Measurements from ENCODE around the gene ADAM12. TPM values are rescaled to one million over a fixed set of nuclear protein-coding genes. Genes with fewer than 3 reads are reported as not detected.

Gene ADAM12
- total and polyA plus RNA-seq, 2 donors (not counting 3 experiments of a cell fraction or from before 2014, with no cell fraction given): 0.22 to 0.33 TPM

- intact Hi-C loops (cut with micrococcal nuclease) (no loop called here), dilution Hi-C loops (cut with MboI; ENCODE audit: extremely low pct_ligation_motif_present, low sequenced_read_pairs) (no loop called here)
- Histone ChIP-seq H3K27me3 (ENCODE audit: control insufficient read depth in 2 of 2, insufficient read depth in 2 of 2, low read length in 2 of 2) (no peaks in the 10 kb centered on the region), H3K4me3 (replicated peaks in 1 of 3; ENCODE audit: insufficient read depth in 1 of 3, low read depth in 1 of 3, low read length in 3 of 3) (no peak overlapping the region), H3K79me2 (ENCODE audit: control insufficient read depth, insufficient read depth, low read length) (no peaks in the 10 kb centered on the region), H3K4me1 (ENCODE audit: control insufficient read depth, extremely low read depth, insufficient read depth, low read length) (no peaks in the 10 kb centered on the region), H3K9me1 (replicated peaks; ENCODE audit: control insufficient read depth, extremely low read depth, insufficient read depth, low read length) (no peaks in the 10 kb centered on the region), H4K20me1 (replicated peaks; ENCODE audit: control insufficient read depth, extremely low read depth, insufficient read depth, low read length) (no peaks in the 10 kb centered on the region), H3K36me3 (ENCODE audit: control insufficient read depth in 2 of 2, extremely low read depth in 1 of 2, insufficient read depth in 2 of 2, low read length in 2 of 2) (no peaks in the 10 kb centered on the region), H3K4me2 (ENCODE audit: insufficient read depth, low read length) (no peak overlapping the region), H3K9me3 (replicated peaks; ENCODE audit: control insufficient read depth, insufficient read depth, low read length) (no peaks in the 10 kb centered on the region), H3K9ac (replicated peaks; ENCODE audit: extremely low read depth, insufficient read depth, low read length) (no peak overlapping the region), H3K27ac (ENCODE audit: insufficient read depth, low read depth, low read length) (no peak overlapping the region), H2AFZ (ENCODE audit: low read depth, low read length) (no peak overlapping the region)
- FAIRE-seq (no peak), DNase-seq (ENCODE audit: low read depth, low spot score) (no peak)
- BruUV-seq (replicated peaks): no TSS peak
- CTCF ChIA-PET: no interaction called here
- TF ChIP-seq EZH2 (IDR thresholded peaks at IDR 0.05; ENCODE audit: borderline replicate concordance, low read depth, low read length, severe bottlenecking): no peak
- TF ChIP-seq GATA2 (IDR thresholded peaks at IDR 0.05; ENCODE audit: insufficient read depth, insufficient read length, low read depth, low read length): no peak
- no peak for TF ChIP-seq POLR2A (IDR thresholded peaks at IDR 0.05; ENCODE audit: low read depth, low read length)
- POLR2A ChIA-PET: no interaction called here
Measured at GRCh38 chr10:126191192-126191591, 197.1 kb downstream of the ADAM12 start.

GRCh38 chr10:126188679-126189200 lies 199.5 kb downstream of the ADAM12 start:
- DNase-seq (ENCODE audit: low read depth, low spot score) (no peak), FAIRE-seq (no peak)
- BruUV-seq (replicated peaks): no TSS peak
- H3K4me2 ChIP-seq (ENCODE audit: insufficient read depth, low read length): no peak overlapping the region
- no peaks in the 10 kb centered on the region for H3K9me1 ChIP-seq (replicated peaks; ENCODE audit: control insufficient read depth, extremely low read depth, insufficient read depth, low read length)
- H3K9me3 ChIP-seq (replicated peaks; ENCODE audit: control insufficient read depth, insufficient read depth, low read length): no peaks in the 10 kb centered on the region
- CTCF ChIA-PET: no interaction called here
- H3K36me3 ChIP-seq (ENCODE audit: control insufficient read depth in 2 of 2, extremely low read depth in 1 of 2, insufficient read depth in 2 of 2, low read length in 2 of 2): no peaks in the 10 kb centered on the region
- H3K4me3 ChIP-seq (replicated peaks in 1 of 3; ENCODE audit: insufficient read depth in 1 of 3, low read depth in 1 of 3, low read length in 3 of 3): no peak overlapping the region
- no peak overlapping the region for H3K9ac ChIP-seq (replicated peaks; ENCODE audit: extremely low read depth, insufficient read depth, low read length)
- no peak overlapping the region for H3K27ac ChIP-seq (ENCODE audit: insufficient read depth, low read depth, low read length)
- dilution Hi-C loops (cut with MboI; ENCODE audit: extremely low pct_ligation_motif_present, low sequenced_read_pairs): no loop called here
- intact Hi-C loops (cut with micrococcal nuclease): no loop called here
- no peaks in the 10 kb centered on the region for H3K4me1 ChIP-seq (ENCODE audit: control insufficient read depth, extremely low read depth, insufficient read depth, low read length)
- POLR2A ChIA-PET: no interaction called here
- H3K27me3 ChIP-seq (ENCODE audit: control insufficient read depth in 2 of 2, insufficient read depth in 2 of 2, low read length in 2 of 2): no peaks in the 10 kb centered on the region
- H3K79me2 ChIP-seq (ENCODE audit: control insufficient read depth, insufficient read depth, low read length): no peaks in the 10 kb centered on the region
- TF ChIP-seq FOS (IDR thresholded peaks at IDR 0.05; ENCODE audit: borderline replicate concordance, insufficient read depth, low read length): no peak
- no peak for TF ChIP-seq POLR2A (IDR thresholded peaks at IDR 0.05; ENCODE audit: low read depth, low read length)
- no peak for TF ChIP-seq JUN (IDR thresholded peaks at IDR 0.05; ENCODE audit: borderline replicate concordance, insufficient read depth, insufficient read length, low read depth)
- no peak for TF ChIP-seq GATA2 (IDR thresholded peaks at IDR 0.05; ENCODE audit: insufficient read depth, insufficient read length, low read depth, low read length)
- TF ChIP-seq EZH2 (IDR thresholded peaks at IDR 0.05; ENCODE audit: borderline replicate concordance, low read depth, low read length, severe bottlenecking): no peak
- TF ChIP-seq POLR2AphosphoS5 (IDR thresholded peaks at IDR 0.05; ENCODE audit: insufficient read depth, low read depth, low read length): no peak
- TF ChIP-seq MAX (IDR thresholded peaks at IDR 0.05; ENCODE audit: insufficient read depth, insufficient read length): no peak
- no peak for TF ChIP-seq MYC (IDR thresholded peaks at IDR 0.05; ENCODE audit: low read depth, low read length)
- no peak for TF ChIP-seq CTCF (IDR thresholded peaks at IDR 0.05; ENCODE audit: extremely low read depth in 1 of 2, insufficient read depth in 1 of 2, low read depth in 1 of 2, low read length in 2 of 2)
- H4K20me1 ChIP-seq (replicated peaks; ENCODE audit: control insufficient read depth, extremely low read depth, insufficient read depth, low read length): no peaks in the 10 kb centered on the region
- no peak overlapping the region for H2AFZ ChIP-seq (ENCODE audit: low read depth, low read length)
